PC-3 (cell line): ENCODE measurements around the gene SH3RF1. TPM values are rescaled to one million over a fixed set of nuclear protein-coding genes. Genes with fewer than 3 reads are reported as not detected.
A peak's percentile ranks its signal among the peaks of the same experiment; 100 is the strongest.

Experiments
- ATAC-seq: fragments of 200-7000 bp; cut with Tn5 transposase; 2 replicates; pipeline ENCODE4 v1.9.1; 2020; ENCODE audit warnings: mild to moderate bottlenecking, moderate library complexity
- BruUV-seq: library from RNA; stranded (reverse); fragments of 400-500 nt; replicated peaks from 2 replicates; lab custom pipeline; 2021; lab: Mats Ljungman, UMichigan
- CTCF ChIA-PET: fragments of 300-600 bp; sonication (Branson Sonifier 250); formaldehyde crosslinking; loops from one replicate; lab custom pipeline; 2022; ENCODE audit warnings: antibody characterized with exemption; lab: Charles Lee
- POLR2A ChIA-PET: fragments of 300-600 bp; sonication (Branson Sonifier 250); formaldehyde crosslinking; loops from one replicate; lab custom pipeline; 2022; ENCODE audit warnings: antibody characterized with exemption; ENCODE audit not compliant: unreplicated experiment; lab: Charles Lee
- DNase-seq: peaks from one replicate; pipeline ENCODE4 v3.0.0-alpha.2; 2015
- H2AFZ ChIP-seq: fragments of 300-600 bp; sonication (generic); 2 replicates; pipeline ENCODE4 v1.6.0; 2016; ENCODE audit warnings: antibody characterized with exemption, low read length
- H3F3A ChIP-seq: fragments of 300-600 bp; sonication (generic); one replicate; pipeline ENCODE4 v1.6.0; 2017; ENCODE audit warnings: antibody characterized with exemption, low read length, control low read depth, mild to moderate bottlenecking; ENCODE audit not compliant: unreplicated experiment
- H3K27ac ChIP-seq: fragments of 300-600 bp; sonication (generic); 2 replicates; pipeline ENCODE4 v1.5.1; 2016; ENCODE audit warnings: mild to moderate bottlenecking, low read length
- H3K27me3 ChIP-seq: fragments of 300-600 bp; sonication (generic); 2 replicates; pipeline ENCODE4 v1.6.1; 2016; ENCODE audit warnings: low read length, mixed read lengths
- H3K36me3 ChIP-seq: fragments of 300-600 bp; sonication (generic); 2 replicates; pipeline ENCODE4 v1.6.1; 2016; ENCODE audit warnings: low read depth, mixed run types, low read length, mixed read lengths
- H3K4me1 ChIP-seq: fragments of 300-600 bp; sonication (generic); 2 replicates; pipeline ENCODE4 v1.5.1; 2016; ENCODE audit warnings: low read length; ENCODE audit not compliant: insufficient read depth
- H3K4me2 ChIP-seq: fragments of 300-600 bp; sonication (generic); 2 replicates; pipeline ENCODE4 v1.6.0; 2016; ENCODE audit warnings: low read length
- H3K4me3 ChIP-seq: fragments of 300-600 bp; sonication (generic); 2 replicates; pipeline ENCODE4 v1.5.1; 2016; ENCODE audit warnings: mild to moderate bottlenecking, low read length, mixed read lengths
- H3K79me2 ChIP-seq: fragments of 300-600 bp; sonication (generic); 2 replicates; pipeline ENCODE4 v1.6.1; 2017; ENCODE audit warnings: low read length, mixed read lengths
- H3K9ac ChIP-seq: fragments of 300-600 bp; sonication (generic); 2 replicates; pipeline ENCODE4 v1.6.0; 2016; ENCODE audit warnings: mild to moderate bottlenecking, low read length
- H3K9me2 ChIP-seq: fragments of 300-600 bp; sonication (generic); replicated peaks from 2 replicates; pipeline ENCODE4 v1.6.1; 2016; ENCODE audit warnings: mixed run types, low read length, mixed read lengths
- H3K9me3 ChIP-seq: fragments of 300-600 bp; sonication (generic); 2 replicates; pipeline ENCODE4 v1.6.1; 2016; ENCODE audit warnings: low read length, mixed read lengths
- H4K20me1 ChIP-seq: fragments of 300-600 bp; sonication (generic); 2 replicates; pipeline ENCODE4 v1.6.1; 2016; ENCODE audit warnings: low read length, mixed read lengths
- CTCF ChIP-seq: fragments of 300-600 bp; sonication (generic); conservative IDR thresholded peaks from 2 replicates; pipeline ENCODE4 v1.5.1; 2017; ENCODE audit warnings: antibody characterized with exemption, low read depth, mild to moderate bottlenecking, low read length
- EZH2 ChIP-seq: fragments of 300-600 bp; sonication (generic); IDR thresholded peaks from one replicate; pipeline ENCODE4 v1.6.1; 2017; ENCODE audit warnings: antibody characterized with exemption, mild to moderate bottlenecking, low read length; ENCODE audit not compliant: unreplicated experiment
- EZH2phosphoT487 ChIP-seq: fragments of 300-600 bp; sonication (generic); IDR thresholded peaks from 2 replicates; pipeline ENCODE4 v1.6.1; 2018; ENCODE audit warnings: mild to moderate bottlenecking, antibody characterized with exemption, low read length, borderline replicate concordance
- intact Hi-C: fragments of 100-400 bp; cut with micrococcal nuclease; formaldehyde crosslinking; loops from 2 replicates; pipeline ENCODE4 v1.9.0; 2023
- total RNA-seq: library from RNA; depleted of rRNA; stranded (reverse); fragments of >200 nt; gene quantifications from 2 replicates; pipeline ENCODE4 v1.2.3, GENCODE V29; 2014

The SH3RF1 gene
- total RNA-seq, 1 experiment from 2014 or later: 21.0 TPM

GRCh38 chr4:169115897-169116254 is 154.9 kb downstream of the SH3RF1 start:
- H3K36me3 ChIP-seq: peaks cover 42% of the 10 kb centered on the region
- H3K9ac ChIP-seq: no peak overlapping the region
- ChIA-PET CTCF (interaction anchor here (0.5 to 1.0 kb wide), 2 partner anchors 122 to 167 kb away, joined by 3 to 4 read pairs; no protein-coding TSS in a partner anchor), POLR2A (interaction anchor here (0.6 to 0.7 kb wide), 2 partner anchors 106 to 139 kb away, joined by 10 to 12 read pairs; partner anchors contain the start of gene CBR4)
- H4K20me1 ChIP-seq: no peaks in the 10 kb centered on the region
- H3K4me3 ChIP-seq: no peak overlapping the region
- peaks cover 7% of the 10 kb centered on the region for H3F3A ChIP-seq
- no peaks in the 10 kb centered on the region for H3K9me3 ChIP-seq
- H3K27me3 ChIP-seq: no peaks in the 10 kb centered on the region
- peaks cover 30% of the 10 kb centered on the region for H3K4me1 ChIP-seq
- no peak overlapping the region for H2AFZ ChIP-seq
- BruUV-seq: no TSS peak
- intact Hi-C loops: loop anchor here (5.0 to 10.0 kb wide), 4 partner anchors 34 to 369 kb away; partner anchors contain the start of gene CBR4
- DNase-seq (peak; percentile 87), ATAC-seq (peak; percentile 96)
- peaks cover 3% of the 10 kb centered on the region; the same call in 1 of the 2 replicates for H3K79me2 ChIP-seq
- H3K27ac ChIP-seq: peak overlapping the region; percentile 85
- peak overlapping the region; percentile 54 for H3K4me2 ChIP-seq
- TF ChIP-seq EZH2phosphoT487 (no peak), EZH2 (no peak), CTCF (peak; percentile 33)
- no peaks in the 10 kb centered on the region for H3K9me2 ChIP-seq

GRCh38 chr4:169115144-169115896 is 155.4 kb downstream of the SH3RF1 start:
- intact Hi-C loops: loop anchor here (5.0 to 10.0 kb wide), 4 partner anchors 33 to 369 kb away; partner anchors contain the start of gene CBR4
- POLR2A ChIA-PET: interaction anchor here (0.6 to 0.7 kb wide), 2 partner anchors 105 to 140 kb away, joined by 10 to 12 read pairs; partner anchors contain the start of gene CBR4
- no peak overlapping the region for H3K9ac ChIP-seq

More at GRCh38 chr4:169115144-169115896, 155.4 kb downstream of the SH3RF1 start:
- TSS peak; percentile 81 for BruUV-seq
- TF ChIP-seq EZH2phosphoT487: no peak
- no peak for TF ChIP-seq EZH2
- TF ChIP-seq CTCF: no peak
- CTCF ChIA-PET: interaction anchor here (0.5 to 1.0 kb wide), 2 partner anchors 123 to 167 kb away, joined by 3 to 4 read pairs; no protein-coding TSS in a partner anchor
- Histone ChIP-seq H3K9me2 (no peaks in the 10 kb centered on the region), H3K27ac (peak overlapping the region; percentile 85), H3K27me3 (no peaks in the 10 kb centered on the region), H3K4me3 (no peak overlapping the region), H3F3A (peaks cover 7% of the 10 kb centered on the region), H2AFZ (no peak overlapping the region), H3K9me3 (no peaks in the 10 kb centered on the region), H3K79me2 (peaks cover 3% of the 10 kb centered on the region; the same call in 1 of the 2 replicates), H4K20me1 (no peaks in the 10 kb centered on the region), H3K4me1 (peaks cover 30% of the 10 kb centered on the region), H3K36me3 (peaks cover 37% of the 10 kb centered on the region), H3K4me2 (peak overlapping the region; percentile 54)
- DNase-seq (no peak), ATAC-seq (no peak)
